ENCODE data around the gene LCE7A.

Gene LCE7A

GRCh38 chr1:152858062-152858461, 1.7 kb upstream of the LCE7A start:
- Histone ChIP-seq H4K20me1 (ENCODE audit: low read depth, low read length) (no peaks in the 10 kb centered on the region), H3K79me2 (ENCODE audit: insufficient read depth, low read length) (no peaks in the 10 kb centered on the region), H3K9me3 (ENCODE audit: insufficient read depth, low read length) (no peaks in the 10 kb centered on the region), H3F3A (ENCODE audit: insufficient read depth) (no peaks in the 10 kb centered on the region), H3K4me3 (ENCODE audit: insufficient read depth, low read length, poor library complexity, severe bottlenecking) (no peak overlapping the region), H3K9ac (ENCODE audit: low read length) (no peak overlapping the region), H3K9me2 (replicated peaks; ENCODE audit: insufficient read depth, low read length) (no peaks in the 10 kb centered on the region), H2AFZ (ENCODE audit: low read depth, low read length, severe bottlenecking) (no peak overlapping the region), H3K36me3 (ENCODE audit: low read length) (no peaks in the 10 kb centered on the region), H3K27me3 (ENCODE audit: low read length) (no peaks in the 10 kb centered on the region), H3K4me2 (ENCODE audit: low read depth, low read length, poor library complexity, severe bottlenecking) (no peak overlapping the region), H3K27ac (ENCODE audit: low read depth, low read length) (no peak overlapping the region)
- TF ChIP-seq CTCF (IDR thresholded peaks at IDR 0.05; ENCODE audit: insufficient read depth, low read length, poor library complexity, severe bottlenecking) (no peak), EZH2phosphoT487 (conservative IDR thresholded peaks at IDR 0.05; ENCODE audit: low read length) (no peak)

DNA sequence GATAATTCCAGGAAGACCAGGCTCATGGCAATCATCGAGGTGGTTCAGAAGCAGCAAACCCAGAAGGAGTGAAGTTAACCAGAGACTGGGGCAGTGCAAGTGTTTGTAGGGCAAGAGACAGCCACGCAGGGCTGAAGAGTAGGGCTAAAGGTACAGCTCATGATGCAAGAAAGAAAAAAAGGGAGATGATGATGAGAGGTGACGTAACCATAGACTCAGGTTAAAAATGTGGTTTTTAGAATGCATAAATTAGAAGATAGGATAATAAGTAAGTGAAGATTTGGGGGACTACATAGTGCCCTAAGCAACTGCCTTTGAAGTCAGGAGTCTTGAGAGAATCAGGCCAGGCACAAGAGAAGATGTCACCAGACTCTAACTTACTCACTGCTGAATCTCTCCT, 333 bp downstream of the LCE7A start:
- no peaks in the 10 kb centered on the region for H3K79me2 ChIP-seq (ENCODE audit: insufficient read depth, low read length)
- H4K20me1 ChIP-seq (ENCODE audit: low read depth, low read length) = no peaks in the 10 kb centered on the region
- H3F3A ChIP-seq (ENCODE audit: insufficient read depth) = no peaks in the 10 kb centered on the region
- H3K9ac ChIP-seq (ENCODE audit: low read length) = no peak overlapping the region
- TF ChIP-seq CTCF (IDR thresholded peaks at IDR 0.05; ENCODE audit: insufficient read depth, low read length, poor library complexity, severe bottlenecking) = no peak
- TF ChIP-seq EZH2phosphoT487 (conservative IDR thresholded peaks at IDR 0.05; ENCODE audit: low read length) = no peak
- no peak overlapping the region for H3K4me2 ChIP-seq (ENCODE audit: low read depth, low read length, poor library complexity, severe bottlenecking)
- no peak overlapping the region for H3K4me3 ChIP-seq (ENCODE audit: insufficient read depth, low read length, poor library complexity, severe bottlenecking)
- H3K36me3 ChIP-seq (ENCODE audit: low read length) = no peaks in the 10 kb centered on the region
- no peak overlapping the region for H2AFZ ChIP-seq (ENCODE audit: low read depth, low read length, severe bottlenecking)
- H3K9me2 ChIP-seq (replicated peaks; ENCODE audit: insufficient read depth, low read length) = no peaks in the 10 kb centered on the region
- H3K27ac ChIP-seq (ENCODE audit: low read depth, low read length) = no peak overlapping the region
- H3K9me3 ChIP-seq (ENCODE audit: insufficient read depth, low read length) = no peaks in the 10 kb centered on the region
- no peaks in the 10 kb centered on the region for H3K27me3 ChIP-seq (ENCODE audit: low read length)

GRCh38 chr1:152861374-152861773, 1.6 kb downstream of the LCE7A start:
- H3K9me3 ChIP-seq (ENCODE audit: insufficient read depth, low read length) = no peaks in the 10 kb centered on the region
- H3F3A ChIP-seq (ENCODE audit: insufficient read depth) = no peaks in the 10 kb centered on the region
- H3K4me3 ChIP-seq (ENCODE audit: insufficient read depth, low read length, poor library complexity, severe bottlenecking) = no peak overlapping the region
- no peak overlapping the region for H3K9ac ChIP-seq (ENCODE audit: low read length)
- no peaks in the 10 kb centered on the region for H3K27me3 ChIP-seq (ENCODE audit: low read length)
- no peaks in the 10 kb centered on the region for H4K20me1 ChIP-seq (ENCODE audit: low read depth, low read length)
- H3K4me2 ChIP-seq (ENCODE audit: low read depth, low read length, poor library complexity, severe bottlenecking) = no peak overlapping the region
- H3K79me2 ChIP-seq (ENCODE audit: insufficient read depth, low read length) = no peaks in the 10 kb centered on the region
- H2AFZ ChIP-seq (ENCODE audit: low read depth, low read length, severe bottlenecking) = no peak overlapping the region
- H3K27ac ChIP-seq (ENCODE audit: low read depth, low read length) = no peak overlapping the region
- no peaks in the 10 kb centered on the region for H3K9me2 ChIP-seq (replicated peaks; ENCODE audit: insufficient read depth, low read length)
- H3K36me3 ChIP-seq (ENCODE audit: low read length) = no peaks in the 10 kb centered on the region
- TF ChIP-seq CTCF (IDR thresholded peaks at IDR 0.05; ENCODE audit: insufficient read depth, low read length, poor library complexity, severe bottlenecking) (no peak), EZH2phosphoT487 (conservative IDR thresholded peaks at IDR 0.05; ENCODE audit: low read length) (no peak)

DNA sequence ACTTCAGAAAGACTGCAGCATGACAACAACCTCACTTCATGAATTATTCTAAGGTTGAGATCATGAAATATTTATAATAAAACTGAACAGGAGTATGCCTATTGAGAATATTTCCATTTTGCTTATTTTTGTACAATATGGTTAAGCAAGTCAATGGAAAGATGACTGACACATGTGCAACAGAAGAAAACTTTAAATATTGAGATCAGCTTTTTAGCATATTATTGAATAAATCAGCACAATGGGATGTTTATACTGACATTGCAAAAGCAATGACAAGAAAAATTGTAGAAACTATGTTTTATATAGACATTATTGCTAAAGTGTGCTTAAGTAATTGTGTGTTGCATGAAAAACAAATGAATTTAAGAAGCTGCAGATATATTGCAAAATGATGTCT, 4.6 kb downstream of the LCE7A start:
- no peak overlapping the region for H3K4me2 ChIP-seq (ENCODE audit: low read depth, low read length, poor library complexity, severe bottlenecking)
- no peaks in the 10 kb centered on the region for H3F3A ChIP-seq (ENCODE audit: insufficient read depth)
- no peak overlapping the region for H3K4me3 ChIP-seq (ENCODE audit: insufficient read depth, low read length, poor library complexity, severe bottlenecking)
- H3K9me2 ChIP-seq (replicated peaks; ENCODE audit: insufficient read depth, low read length) = no peaks in the 10 kb centered on the region
- TF ChIP-seq CTCF (IDR thresholded peaks at IDR 0.05; ENCODE audit: insufficient read depth, low read length, poor library complexity, severe bottlenecking) = no peak
- TF ChIP-seq EZH2phosphoT487 (conservative IDR thresholded peaks at IDR 0.05; ENCODE audit: low read length) = no peak
- no peaks in the 10 kb centered on the region for H3K36me3 ChIP-seq (ENCODE audit: low read length)
- no peak overlapping the region for H2AFZ ChIP-seq (ENCODE audit: low read depth, low read length, severe bottlenecking)
- H3K27me3 ChIP-seq (ENCODE audit: low read length) = no peaks in the 10 kb centered on the region
- H3K9me3 ChIP-seq (ENCODE audit: insufficient read depth, low read length) = no peaks in the 10 kb centered on the region
- H4K20me1 ChIP-seq (ENCODE audit: low read depth, low read length) = no peaks in the 10 kb centered on the region
- H3K79me2 ChIP-seq (ENCODE audit: insufficient read depth, low read length) = no peaks in the 10 kb centered on the region
- H3K9ac ChIP-seq (ENCODE audit: low read length) = no peak overlapping the region
- no peak overlapping the region for H3K27ac ChIP-seq (ENCODE audit: low read depth, low read length)

Measured in SU-DHL-6 (cell line).